ENCODE results near the gene TBC1D3E.
"Not testable (repeated sequence)": the region's sequence is repeated elsewhere in the genome, so short reads cannot be mapped to it uniquely, and the experiment has no call there.

Gene TBC1D3E

DNA sequence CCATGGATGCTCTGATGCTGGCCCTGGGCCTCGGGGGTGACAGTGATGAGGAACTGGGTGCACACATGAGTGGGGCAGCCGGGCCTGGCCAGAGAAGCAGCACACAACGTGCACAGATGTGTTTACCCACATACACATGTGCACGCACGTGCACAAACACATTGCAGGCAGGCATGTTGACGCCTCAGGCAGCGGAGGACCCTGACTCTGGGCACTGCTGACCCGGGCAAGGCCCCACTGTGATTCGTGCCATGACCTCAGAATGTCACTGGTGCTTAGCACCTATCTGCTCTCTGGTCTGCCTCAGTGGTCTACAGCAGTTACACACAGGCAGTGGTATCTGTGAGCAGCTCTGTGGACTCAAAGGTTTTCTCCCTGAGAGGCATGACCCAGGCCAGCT lies at the start of gene TBC1D3E:
Gene TBC1D3E (plus strand): TSS at position 301 of the 400 bp plus-strand sequence. CDS start 1,545 bp downstream, outside the sequence.
- not testable (repeated sequence) for DNase-seq (ENCODE audit: low read depth)

DNA sequence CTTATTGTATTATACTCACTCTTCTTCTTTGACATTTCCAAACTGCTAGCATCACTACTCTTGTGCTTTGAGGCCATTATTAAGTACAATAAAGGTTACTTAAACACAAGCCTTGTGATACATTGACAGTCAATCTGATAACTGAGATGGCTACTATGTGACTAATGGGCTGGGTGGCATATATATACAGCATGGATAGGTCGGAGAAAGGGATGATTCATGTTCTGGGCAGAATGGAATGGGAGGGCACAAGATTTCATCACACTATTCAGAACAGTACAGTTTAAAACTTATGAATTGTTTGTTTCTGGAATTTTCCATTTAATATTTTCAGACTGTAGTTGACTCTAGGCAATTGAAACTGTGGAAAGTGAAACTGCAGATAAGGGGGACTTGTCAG lies 40.4 kb upstream of the TBC1D3E start:
- not testable (repeated sequence) for DNase-seq (ENCODE audit: low read depth)

DNA sequence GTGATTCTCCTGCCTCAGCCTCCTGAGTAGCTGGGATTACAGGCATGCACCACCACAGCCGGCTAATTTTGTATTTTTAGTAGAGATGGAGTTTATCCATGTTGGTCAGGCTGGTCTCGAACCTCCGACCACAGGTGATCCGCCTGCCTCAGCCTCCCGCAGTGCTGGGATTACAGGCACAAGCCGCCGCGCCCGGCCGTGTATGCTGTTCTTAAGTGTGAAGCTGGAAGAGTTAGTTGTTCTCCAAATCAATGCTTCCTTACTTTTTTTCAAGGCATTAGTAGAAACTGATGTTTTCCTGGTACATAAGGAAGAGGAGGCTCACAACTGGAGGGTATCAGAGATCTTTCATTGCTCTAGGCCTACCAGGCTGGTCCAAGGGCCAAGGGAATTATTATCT lies 39.6 kb upstream of the TBC1D3E start:
- not testable (repeated sequence) for DNase-seq (ENCODE audit: low read depth)

DNA sequence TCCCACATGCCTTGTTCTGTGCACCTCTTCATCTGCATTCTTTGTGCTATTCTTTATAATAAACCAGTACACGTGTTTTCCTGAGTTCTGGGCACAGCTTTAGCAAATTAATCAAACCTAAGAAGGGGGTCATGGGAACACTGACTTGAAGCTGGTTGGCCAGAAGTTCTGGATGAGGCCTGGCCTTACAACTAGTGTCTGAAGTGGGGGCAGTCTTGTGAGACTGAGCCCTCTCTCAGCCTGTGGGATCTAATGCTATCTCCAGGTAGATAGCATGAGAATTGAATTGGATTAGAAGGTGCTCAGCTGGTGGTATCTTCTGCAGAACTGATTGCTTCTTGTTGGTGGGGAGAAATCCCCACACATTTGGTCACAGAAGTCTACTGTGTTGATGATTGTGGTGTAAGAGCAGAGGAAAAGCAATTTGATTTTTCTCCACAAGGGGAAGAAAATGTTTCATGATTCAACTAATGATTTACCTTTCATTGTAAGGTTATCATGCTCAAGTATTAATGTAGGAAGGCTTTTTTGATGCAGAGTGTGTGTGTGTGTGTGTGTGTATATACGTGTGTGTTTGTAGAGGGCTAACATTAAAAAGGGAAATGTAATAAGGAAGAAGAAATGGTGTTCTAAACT lies 33.6 kb upstream of the TBC1D3E start:
- not testable (repeated sequence) for DNase-seq (ENCODE audit: low read depth)

DNA sequence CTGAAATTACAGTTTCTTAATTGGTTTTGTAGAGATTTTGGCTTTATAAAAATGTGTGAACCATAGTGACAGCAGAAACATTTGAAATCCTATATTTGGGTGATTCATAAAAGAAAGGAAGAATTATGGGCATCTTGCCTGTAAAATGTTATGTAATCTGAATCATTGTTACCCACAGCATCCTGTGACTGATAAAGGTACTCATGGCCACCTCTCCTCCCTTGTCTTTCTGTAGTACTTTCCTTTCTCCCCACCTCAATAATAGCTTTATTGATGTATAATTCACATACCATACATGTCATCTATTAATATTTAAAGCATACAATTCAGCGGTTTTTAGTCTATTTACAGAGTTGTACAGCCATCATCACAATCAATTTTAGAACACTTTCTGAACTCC lies 28.5 kb upstream of the TBC1D3E start:
- DNase-seq (ENCODE audit: low read depth): not testable (repeated sequence)

DNA sequence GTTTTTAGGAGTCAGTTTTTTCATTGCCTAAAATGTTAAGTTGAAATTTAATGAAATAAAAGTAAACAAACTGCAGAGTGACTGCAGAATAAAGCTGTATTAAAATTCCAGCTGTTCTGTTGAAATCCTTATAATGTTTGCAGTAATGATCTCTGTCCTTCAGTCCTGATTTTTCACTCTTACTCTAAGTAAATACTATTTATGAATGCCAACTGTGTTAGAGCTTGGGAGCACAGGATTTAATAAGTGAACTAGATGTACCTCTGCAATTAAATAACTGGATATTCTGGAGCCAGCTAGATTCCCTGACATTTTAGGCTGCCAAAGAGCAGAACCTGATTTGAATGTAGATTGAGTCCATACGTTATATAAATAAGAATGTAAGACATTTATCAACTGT lies 7.9 kb upstream of the TBC1D3E start:
- DNase-seq (ENCODE audit: low read depth): not testable (repeated sequence)

DNA sequence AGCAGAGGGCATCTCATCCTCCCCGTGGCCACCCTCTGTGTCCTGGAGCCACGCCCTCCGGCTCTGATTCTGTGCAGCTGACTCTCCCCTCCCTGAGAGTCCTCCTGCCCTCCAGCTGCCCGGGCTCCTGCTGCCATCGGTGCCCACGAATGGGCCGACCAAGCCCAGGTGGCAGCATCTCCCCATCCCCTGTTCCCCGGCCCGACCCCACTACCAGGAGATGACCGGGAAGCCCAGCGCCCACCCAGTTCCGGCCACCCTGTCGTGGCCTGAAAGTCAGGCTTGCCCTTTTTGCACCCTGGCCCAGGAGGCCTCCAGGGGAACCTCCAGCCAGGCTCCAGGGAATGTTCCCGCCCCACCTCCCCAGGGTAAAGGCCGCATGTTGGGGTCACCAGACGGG lies 7.1 kb downstream of the TBC1D3E start:
- DNase-seq (ENCODE audit: low read depth): not testable (repeated sequence)

All from T-helper 22 cell (primary cell).